ENCODE measurements around the gene EIF5A2.
A peak's percentile ranks its signal among the peaks of the same experiment; 100 is the strongest.
"Not testable (repeated sequence)": the region's sequence is repeated elsewhere in the genome, so short reads cannot be mapped to it uniquely, and the experiment has no call there.

The EIF5A2 gene

DNA sequence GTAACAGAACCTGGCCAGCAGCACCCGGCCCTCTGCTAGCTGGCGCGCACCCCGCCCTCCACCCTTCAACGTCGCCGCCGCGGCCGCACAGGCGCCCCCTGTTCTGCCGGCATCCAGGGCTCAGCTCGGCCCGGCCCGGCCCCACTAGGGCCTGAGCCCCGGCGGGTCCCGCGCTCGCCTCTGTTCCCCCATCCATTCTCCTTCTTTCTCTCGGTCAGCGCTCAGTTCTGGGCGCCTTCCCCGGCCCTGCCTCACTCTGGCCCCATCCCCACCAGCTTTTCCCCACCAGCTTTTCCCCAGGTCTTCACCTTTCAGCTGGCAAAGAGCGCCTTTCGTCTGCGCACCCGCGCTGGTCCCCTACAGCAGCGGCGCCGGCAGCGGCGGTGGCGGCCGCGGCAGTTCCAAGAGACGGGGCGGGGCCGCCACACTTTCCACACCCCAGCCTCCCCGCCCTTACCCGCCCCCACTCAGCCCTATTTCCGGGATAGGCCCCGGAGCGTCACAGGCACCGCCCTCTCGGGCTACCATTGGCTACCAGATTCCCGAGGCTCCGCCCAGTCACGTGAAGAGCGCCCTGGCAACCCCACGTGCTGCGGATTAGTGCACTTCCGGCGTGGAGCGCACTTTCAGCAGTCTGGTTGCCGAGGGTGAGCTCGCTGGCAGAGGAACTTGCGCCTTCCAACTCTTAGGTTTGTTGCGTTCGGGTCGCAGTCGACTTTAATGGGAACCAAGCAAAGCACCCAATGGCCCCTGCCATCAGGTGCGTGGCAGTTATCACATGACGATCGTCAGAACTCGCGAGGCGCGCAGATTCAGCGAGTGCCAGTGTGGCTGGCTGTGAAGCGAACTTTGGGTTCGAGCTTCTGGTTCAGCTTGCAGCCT is at the start of gene EIF5A2:
TSS of gene EIF5A2 (minus strand) at position 403 of the 882 bp plus-strand sequence. CDS start 831 bp downstream, outside the sequence.
- peak; percentile 97 for DNase-seq

- DNase-seq: no peak
Measured at GRCh38 chr3:170956647-170957046, 48.2 kb upstream of the EIF5A2 start.

DNA sequence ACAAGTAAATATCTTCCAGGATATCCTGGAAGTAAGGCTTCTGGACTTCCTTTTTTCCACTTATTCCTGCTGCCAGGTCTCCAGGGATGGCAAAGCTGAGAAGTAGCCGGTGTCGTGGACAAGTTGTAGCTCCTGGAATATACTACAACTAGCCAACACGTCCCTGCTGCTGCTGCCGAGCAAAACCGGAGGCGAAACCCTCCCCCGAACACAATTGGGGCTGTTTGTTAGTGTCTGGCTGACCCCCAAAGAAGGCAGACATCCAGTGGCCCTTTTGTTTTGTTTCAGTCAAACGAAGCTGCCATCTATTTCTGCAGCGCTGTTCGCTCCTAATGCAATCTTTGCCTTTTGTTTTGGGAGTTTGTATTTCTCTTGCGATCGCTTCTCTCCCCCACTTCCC is 45.3 kb upstream of the EIF5A2 start:
- no peak for DNase-seq

DNA sequence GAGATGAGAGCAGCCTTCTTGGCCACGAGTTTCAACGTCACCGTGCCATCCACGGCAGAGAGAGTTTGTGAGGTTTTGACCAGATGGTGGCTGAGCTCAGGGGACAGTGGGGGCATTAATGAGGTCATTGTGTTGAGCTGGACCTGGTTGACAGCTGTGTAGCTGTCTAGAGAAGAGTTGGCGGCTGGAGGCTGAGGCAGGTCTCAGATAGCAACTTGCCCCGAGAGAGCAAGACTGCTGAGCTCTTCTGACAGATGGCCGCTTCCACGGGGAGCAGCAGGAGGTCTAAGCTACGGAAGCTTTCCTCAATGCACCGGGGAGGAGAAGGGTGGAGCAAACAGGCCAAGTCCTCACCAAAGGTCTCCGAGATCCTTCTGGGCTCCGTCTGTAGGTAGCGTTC is 44.8 kb upstream of the EIF5A2 start:
- no peak for DNase-seq

DNA sequence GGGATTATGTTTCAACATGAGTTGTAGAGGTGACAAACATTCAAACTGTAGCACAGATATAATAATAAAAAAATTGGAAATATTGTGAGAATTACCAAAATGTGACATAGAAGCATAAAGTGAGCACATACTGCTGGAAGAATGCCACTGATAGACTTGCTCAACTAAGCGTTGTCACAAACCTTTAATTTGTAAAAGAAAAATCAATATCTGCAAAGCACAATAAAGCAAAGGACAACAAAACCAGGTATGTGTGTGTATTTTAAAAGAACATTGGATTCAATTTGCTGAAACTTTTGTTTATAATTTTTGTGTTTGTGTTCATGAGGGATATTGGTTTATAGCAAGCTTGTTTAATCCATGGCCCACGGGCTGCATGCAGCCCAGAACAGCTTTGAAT is 40.8 kb upstream of the EIF5A2 start:
- no peak for DNase-seq

DNA sequence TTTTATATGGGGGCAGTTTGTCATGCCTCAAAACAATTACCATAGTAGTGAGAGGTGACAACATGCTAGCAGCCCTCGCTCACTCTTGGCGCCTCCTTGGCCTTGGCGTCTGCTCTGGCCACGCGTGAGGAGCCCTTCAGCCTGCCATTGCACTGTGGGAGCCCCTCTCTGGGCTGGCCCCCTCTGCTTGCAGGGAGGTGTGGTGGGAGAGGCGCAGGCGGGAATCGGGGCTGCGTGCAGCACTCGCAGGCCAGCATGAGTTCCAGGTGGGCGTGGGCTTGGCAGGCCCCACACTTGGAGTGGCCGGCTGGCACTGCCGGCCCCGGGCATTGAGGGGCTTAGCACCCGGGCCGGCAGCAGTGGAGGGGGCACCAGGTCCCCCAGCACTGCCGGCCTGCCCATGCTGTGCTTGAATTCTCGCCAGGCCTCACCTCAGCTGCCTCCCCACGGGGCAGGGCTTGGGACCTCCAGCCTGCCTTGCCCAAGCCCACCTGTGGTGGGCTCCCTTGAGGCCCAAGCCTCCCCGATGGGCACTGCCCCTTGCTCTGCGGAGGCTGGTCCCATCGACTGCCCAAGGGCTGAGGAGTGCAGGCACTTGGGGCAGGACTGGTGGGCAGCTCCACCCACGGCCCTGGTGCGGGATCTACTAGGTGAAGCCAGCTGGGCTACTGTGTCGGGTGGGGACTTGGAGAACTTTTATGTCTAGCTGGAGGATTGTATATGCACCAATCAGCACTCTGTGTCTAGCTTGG is 38.8 kb upstream of the EIF5A2 start:
- DNase-seq: no peak

DNA sequence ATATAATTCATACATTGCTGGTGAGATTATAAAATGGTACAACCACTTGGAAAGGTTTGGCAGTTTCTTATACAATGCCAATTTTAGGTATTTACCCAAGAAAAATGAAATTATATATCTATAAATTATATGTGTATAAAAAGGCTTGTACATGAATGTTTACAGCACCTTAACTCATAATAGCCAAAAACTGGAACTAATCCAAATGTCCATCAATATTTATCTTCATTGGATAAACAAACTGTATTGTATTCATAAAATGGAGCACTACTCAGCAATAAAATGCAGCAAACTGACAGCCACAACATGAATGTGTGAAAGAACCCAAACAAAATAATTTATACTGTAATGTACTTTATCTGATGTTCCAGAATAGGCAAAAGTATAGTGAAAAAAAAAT is 33.6 kb upstream of the EIF5A2 start:
- no peak for DNase-seq

DNA sequence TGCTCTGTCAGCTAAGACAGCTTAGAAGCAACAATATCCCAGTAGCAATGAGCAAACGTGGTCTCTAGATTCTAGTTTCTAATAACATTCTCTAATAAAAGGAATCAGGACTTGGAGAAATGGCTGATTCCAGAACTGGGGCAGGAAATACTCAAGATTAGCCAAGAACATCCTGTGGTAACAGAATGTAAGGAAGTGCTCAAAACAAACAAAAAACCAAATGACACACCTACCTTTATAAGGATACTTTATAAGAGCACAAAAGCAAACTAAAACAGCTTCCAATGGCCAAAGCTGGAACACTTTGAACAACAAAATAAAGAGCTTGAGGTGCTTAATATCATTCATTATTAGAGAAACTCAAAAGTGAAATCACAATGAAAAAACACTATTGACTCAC is 33.1 kb upstream of the EIF5A2 start:
- no peak for DNase-seq

- not testable (repeated sequence) for DNase-seq
Measured at GRCh38 chr3:170933039-170933438, 24.6 kb upstream of the EIF5A2 start.

DNA sequence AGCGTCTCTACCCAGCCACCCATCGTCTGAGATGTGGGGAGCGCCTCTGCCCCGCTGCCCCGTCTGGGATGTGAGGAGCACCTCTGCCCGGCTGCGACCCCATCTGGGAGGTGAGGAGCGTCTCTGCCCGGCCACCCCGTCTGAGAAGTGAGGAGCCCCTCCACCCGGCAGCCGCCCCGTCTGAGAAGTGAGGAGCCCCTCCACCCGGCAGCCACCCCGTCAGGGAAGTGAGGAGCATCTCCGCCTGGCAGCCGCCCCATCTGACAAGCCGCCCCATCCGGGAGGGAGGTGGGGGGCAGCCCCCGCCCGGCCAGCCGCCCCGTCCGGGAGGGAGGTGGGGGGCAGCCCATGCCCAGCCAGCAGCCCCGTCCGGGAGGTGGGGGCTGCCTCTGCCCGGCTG is 15.1 kb upstream of the EIF5A2 start:
- not testable (repeated sequence) for DNase-seq

DNA sequence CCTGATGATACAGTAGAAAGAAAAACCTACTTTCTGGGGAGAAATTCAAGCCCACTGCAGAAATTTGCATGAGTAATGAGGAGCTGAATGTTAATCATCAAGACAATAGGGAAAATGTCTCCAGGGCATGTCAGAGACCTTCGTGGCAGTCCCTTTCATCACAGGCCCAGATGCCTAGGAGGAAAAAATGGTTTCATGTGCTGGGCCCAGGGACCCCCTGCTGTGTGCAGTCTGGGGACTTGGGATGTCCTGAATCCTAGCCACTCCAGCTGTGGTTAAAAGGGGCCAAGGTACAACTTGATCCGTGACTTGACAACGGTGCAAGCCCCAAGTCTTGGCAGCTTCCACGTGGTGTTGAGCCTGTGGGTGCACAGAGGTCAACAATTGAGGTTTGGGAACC is 10.3 kb upstream of the EIF5A2 start:
- DNase-seq: no peak

GRCh38 chr3:170914690-170915089 is 6.3 kb upstream of the EIF5A2 start:
- no peak for DNase-seq

DNA sequence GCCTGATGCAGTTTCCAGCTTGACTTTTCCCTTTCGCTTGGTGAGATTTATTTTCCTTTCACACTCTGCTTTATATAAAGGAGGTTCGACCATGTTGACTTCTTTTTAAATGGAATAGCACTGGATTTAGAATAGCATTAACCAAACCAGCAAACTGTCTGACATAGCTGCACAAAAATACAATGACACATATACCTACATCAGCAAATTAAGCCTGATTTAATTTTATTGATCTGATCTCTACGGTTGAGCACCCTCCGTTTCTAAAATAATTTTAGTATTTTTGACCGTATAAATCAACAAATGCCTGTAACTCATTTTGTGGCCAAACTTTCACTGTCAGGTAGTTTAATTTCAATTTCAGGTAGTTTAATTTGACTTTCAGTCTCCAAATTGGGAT is 5.8 kb upstream of the EIF5A2 start:
- DNase-seq: no peak

DNA sequence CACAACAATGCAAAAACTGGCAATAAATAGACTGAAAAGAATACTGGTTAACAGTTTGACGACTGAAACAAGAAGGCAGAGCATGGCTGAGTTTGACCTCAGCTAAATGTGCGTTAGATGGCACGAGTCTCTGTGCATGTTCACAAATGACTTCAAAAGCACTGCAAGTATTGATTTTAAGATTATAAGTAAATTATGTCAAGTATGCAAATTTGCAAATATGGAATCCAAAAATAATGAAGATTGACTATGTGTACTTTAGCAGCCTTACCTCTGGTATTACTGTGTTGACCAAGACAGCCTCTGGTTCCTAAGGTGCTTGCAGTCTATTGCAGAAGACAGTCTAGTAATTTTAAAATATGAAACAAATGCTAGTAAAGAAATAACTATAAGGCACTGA is 2.6 kb upstream of the EIF5A2 start:
- DNase-seq: no peak

DNA sequence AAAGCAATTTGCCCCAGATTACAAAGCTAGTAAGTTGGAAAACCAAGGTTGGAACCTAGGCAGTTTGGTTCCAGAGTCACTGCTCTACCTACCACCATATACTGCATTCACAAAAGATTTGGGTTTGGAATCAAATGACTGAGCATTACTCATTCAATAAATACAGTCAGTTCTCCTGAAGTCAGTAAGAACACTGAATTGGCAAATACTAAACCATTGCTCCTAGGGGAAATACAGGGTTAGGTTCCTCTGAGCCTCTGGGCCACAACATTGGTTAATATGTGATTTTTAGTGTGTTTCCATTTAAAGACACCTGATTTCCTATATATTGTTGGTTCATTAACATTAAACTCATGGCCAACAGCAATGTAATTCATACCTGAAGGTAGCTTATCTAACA is 2.1 kb upstream of the EIF5A2 start:
- DNase-seq: no peak

GRCh38 chr3:170909129-170909903 is 879 bp upstream of the EIF5A2 start:
- no peak for DNase-seq

DNA sequence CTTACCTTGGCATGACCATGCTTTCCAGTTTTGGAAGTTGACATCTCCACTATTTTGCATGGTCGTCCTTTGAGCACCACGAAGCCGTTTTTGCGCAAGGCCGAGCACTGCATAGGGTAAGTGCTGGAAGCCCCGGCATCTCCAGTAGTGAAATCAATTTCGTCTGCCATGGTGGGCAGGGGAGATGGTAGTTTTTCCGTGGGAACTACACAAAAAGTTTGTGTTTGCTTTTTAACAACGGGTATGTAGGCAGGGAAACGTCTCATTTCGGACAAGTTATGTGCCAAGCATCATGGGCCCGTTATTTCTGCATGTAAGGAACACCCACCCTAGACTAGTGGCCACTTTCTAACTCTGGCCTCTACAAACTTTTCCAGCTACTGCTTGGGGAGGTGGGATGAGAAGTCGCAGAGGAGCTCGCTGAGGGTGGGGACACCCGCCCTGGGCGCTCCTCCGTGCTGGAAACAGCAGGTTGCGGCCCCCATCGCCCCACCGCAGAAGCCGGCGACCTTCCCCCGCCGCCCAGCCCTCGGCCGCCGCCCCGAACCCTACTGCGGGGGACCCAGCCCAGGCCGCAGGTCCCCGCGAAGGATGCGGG is 701 bp downstream of the EIF5A2 start:
- DNase-seq: peak in 1 of 2 experiments; percentile 33

- DNase-seq: no peak
Measured at GRCh38 chr3:170905862-170906261, 2.6 kb downstream of the EIF5A2 start.

DNA sequence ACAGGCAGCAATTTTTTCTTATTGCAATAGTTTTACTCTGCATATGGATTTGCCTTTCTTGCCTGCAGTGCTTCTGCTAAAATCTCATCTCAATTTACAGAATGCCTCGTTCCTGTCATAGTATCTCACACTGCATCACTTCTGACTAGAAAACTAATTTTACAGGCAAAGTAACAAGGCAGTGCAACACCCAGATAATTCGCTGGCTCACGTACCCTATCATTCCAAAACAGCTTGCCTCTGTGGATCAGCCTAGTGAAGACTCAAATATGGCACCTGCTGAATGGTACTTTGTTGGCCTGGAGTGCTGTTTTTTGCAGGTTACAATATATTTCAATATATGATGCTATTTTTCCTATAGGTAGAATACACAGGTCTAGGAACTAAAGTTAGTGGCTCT is 5.3 kb downstream of the EIF5A2 start:
- no peak for DNase-seq

GRCh38 chr3:170899455-170899854 is 9.0 kb downstream of the EIF5A2 start:
- no peak for DNase-seq

DNA sequence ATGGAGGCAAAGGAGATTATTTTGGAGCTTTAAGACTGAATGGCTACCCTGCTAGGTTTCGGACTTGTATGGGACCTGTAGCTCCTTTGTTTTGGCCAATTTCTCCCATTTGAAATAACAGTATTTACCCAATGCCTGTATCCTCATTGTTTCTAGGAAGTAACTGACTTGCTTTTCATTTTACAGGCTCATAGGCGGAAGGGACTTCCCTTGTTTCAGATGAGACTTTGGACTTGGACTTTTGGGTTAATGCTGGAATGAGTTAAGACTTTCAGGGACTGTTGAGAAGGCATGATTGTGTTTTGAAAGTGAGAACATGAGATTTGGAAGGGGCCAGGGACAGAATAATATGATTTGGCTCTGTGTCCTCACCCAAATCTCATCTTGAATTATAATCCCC is 10.5 kb downstream of the EIF5A2 start:
- DNase-seq: no peak

DNA sequence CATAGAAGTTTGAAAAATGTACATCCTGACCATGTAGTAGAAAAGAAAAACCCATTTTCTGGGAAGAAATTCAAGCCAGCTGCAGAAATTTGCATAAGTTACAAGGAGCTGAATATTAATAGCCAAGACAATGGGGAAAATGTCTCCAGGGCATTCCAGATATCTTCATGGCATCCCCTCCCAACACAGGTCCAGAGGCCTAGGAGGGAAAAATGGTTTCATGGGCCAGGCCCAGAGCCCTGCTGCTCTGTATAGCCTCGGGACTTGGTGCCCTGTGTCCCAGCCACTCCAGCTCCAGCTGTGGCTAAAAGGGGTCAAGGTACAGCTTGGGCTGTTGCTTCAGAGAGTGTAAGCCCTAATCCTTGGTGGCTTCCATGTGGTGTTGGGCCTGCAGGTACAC is 11.2 kb downstream of the EIF5A2 start:
- DNase-seq: not testable (repeated sequence)

- DNase-seq: no peak
Measured at GRCh38 chr3:170896781-170897180, 11.7 kb downstream of the EIF5A2 start.
